Glutamatergic neuron (in vitro differentiated cells): ENCODE data around the gene SH3BP5L. TPM values are rescaled to one million over a fixed set of nuclear protein-coding genes. Genes with fewer than 3 reads are reported as not detected.

Experiments used
- DNase-seq: peaks from one replicate; pipeline ENCODE4 v3.0.0; 2022
- H3K27ac Mint-ChIP-seq: one replicate; pipeline ENCODE4 v1.8.0; 2020; ENCODE audit warnings: mild to moderate bottlenecking, mixed read lengths, inconsistent platforms; ENCODE audit not compliant: unreplicated experiment
- H3K27me3 Mint-ChIP-seq: one replicate; pipeline ENCODE4 v1.8.0; 2020; ENCODE audit warnings: mild to moderate bottlenecking, moderate library complexity, mixed read lengths, inconsistent platforms; ENCODE audit not compliant: unreplicated experiment
- H3K36me3 Mint-ChIP-seq: one replicate; pipeline ENCODE4 v1.8.0; 2020; ENCODE audit warnings: mild to moderate bottlenecking, mixed read lengths, inconsistent platforms; ENCODE audit not compliant: unreplicated experiment
- H3K4me1 Mint-ChIP-seq: one replicate; pipeline ENCODE4 v1.8.0; 2020; ENCODE audit warnings: mild to moderate bottlenecking, low read depth, mixed read lengths, inconsistent platforms; ENCODE audit not compliant: unreplicated experiment
- H3K4me3 Mint-ChIP-seq: one replicate; pipeline ENCODE4 v1.8.0; 2020; ENCODE audit warnings: mild to moderate bottlenecking, mixed read lengths, inconsistent platforms; ENCODE audit not compliant: unreplicated experiment
- H3K9me3 Mint-ChIP-seq: one replicate; pipeline ENCODE4 v1.8.0; 2020; ENCODE audit warnings: mild to moderate bottlenecking, moderate library complexity, mixed read lengths, inconsistent platforms; ENCODE audit not compliant: unreplicated experiment
- total RNA-seq: library from RNA; stranded (reverse); fragmentation: NEBNext Ultra II Directional; extraction: Animal tissue kit (Norgen Biotek cat#: 25700); gene quantifications from one replicate; pipeline ENCODE4 v1.2.1, GENCODE V29; 2021; ENCODE audit not compliant: unreplicated experiment
- TF ChIP-seq, protein P1 (sequence below): fragments of 200-600 bp; sonication (generic); IDR thresholded peaks from one replicate; pipeline ENCODE4 v1.5.0; 2021; ENCODE audit not compliant: partially characterized antibody, unreplicated experiment

SH3BP5L gene
- total RNA-seq, 1 donor from 2014 or later = 74.0 TPM

DNA sequence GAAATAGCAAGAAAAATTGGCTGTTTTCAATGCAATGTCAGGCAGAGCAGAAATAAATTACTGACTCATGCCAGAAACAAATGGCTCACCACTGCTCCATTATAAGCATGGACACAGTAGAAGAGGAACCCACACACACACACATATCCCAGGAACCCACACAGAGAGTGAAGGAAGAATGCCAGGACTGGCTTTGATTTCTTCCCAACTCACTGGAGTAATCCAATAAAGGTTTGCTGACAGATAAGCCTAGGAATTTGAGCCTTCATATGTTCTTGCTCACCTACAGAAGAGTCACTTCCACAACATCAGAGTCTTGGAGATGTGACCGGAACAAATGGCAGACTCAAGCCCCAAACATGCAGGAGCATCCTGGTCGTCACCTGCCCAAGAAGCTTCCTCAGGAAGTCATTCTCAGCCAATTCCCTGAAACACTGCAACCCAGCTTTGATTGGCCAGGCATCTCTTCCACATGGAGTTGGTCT lies 2.2 kb downstream of the SH3BP5L start:
- H3K27ac Mint-ChIP-seq = peak overlapping the region; percentile 98
- peaks cover 6% of the 10 kb centered on the region for H3K9me3 Mint-ChIP-seq
- no peak for DNase-seq
- H3K4me1 Mint-ChIP-seq = peaks cover 31% of the 10 kb centered on the region
- peaks cover 10% of the 10 kb centered on the region for H3K36me3 Mint-ChIP-seq
- peak overlapping the region; percentile 94 for H3K4me3 Mint-ChIP-seq
- TF ChIP-seq, protein P1, sequence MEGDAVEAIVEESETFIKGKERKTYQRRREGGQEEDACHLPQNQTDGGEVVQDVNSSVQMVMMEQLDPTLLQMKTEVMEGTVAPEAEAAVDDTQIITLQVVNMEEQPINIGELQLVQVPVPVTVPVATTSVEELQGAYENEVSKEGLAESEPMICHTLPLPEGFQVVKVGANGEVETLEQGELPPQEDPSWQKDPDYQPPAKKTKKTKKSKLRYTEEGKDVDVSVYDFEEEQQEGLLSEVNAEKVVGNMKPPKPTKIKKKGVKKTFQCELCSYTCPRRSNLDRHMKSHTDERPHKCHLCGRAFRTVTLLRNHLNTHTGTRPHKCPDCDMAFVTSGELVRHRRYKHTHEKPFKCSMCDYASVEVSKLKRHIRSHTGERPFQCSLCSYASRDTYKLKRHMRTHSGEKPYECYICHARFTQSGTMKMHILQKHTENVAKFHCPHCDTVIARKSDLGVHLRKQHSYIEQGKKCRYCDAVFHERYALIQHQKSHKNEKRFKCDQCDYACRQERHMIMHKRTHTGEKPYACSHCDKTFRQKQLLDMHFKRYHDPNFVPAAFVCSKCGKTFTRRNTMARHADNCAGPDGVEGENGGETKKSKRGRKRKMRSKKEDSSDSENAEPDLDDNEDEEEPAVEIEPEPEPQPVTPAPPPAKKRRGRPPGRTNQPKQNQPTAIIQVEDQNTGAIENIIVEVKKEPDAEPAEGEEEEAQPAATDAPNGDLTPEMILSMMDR = no peak
- H3K27me3 Mint-ChIP-seq = peaks cover 11% of the 10 kb centered on the region

DNA sequence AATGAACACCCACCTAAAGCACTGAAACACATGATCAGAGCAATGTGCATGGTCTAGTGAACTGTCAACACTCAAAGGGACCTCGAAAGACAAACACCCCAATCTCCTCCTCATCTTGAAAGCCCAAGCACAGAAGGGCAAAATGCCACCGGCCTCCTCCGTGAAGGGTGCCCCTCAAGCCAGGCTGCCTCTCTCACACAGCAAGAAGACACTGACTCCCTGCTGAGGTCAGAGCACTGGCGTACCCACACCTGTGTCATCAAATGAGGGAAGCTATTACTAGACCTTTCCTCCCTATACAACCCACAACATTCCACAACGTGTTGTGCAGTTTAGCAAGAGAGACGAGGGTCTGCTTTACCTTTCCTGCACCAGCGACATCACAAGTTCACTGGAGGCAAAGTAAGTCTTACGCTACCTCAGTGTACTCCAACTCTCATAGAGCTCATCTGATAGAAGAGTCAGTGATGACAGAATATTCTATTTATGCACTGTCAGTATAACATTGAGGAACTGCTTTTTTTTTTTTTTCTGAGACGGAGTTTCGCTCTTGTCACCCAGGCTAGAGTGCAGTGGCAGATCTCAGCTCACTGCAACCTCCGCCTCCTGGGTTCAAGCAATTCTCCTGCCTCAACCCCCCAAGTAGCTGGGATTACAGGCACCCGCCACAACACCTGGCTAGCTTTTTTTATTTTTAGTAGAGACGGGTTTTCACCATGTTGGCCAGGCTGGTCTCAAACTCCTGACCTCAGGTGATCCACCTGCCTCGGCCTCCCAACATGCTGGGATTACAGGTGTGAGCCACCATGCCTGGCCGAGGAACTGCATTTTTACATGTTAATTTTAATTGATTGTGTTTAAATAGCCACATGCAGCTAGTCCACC lies 3.3 kb downstream of the SH3BP5L start:
- Mint-ChIP-seq H3K4me3 (peak overlapping the region; percentile 94), H3K27ac (no peak overlapping the region), H3K36me3 (peaks cover 10% of the 10 kb centered on the region), H3K9me3 (peaks cover 6% of the 10 kb centered on the region), H3K27me3 (peaks cover 11% of the 10 kb centered on the region), H3K4me1 (peaks cover 31% of the 10 kb centered on the region)
- TF ChIP-seq, protein P1 = no peak
- no peak for DNase-seq

DNA sequence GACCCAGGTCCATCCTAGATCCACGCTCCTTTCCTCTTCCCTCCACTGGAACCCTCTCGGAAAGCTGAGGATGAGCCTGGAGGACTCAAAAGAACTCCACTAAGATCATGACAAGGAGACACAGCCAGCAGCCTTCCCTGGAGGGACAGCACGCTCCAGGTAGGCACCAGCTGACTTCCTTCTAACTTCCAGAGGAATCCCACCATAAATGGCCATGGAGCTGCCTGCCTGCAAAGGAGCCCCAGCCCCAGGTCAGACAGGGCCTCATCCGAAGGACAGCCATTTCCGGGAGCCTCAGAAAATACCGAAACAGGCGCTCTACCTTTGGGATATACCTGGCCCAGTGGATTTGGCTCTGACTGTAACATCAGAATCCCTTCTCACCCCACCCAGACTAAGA lies 4.1 kb downstream of the SH3BP5L start:
- Mint-ChIP-seq H3K4me1 (peaks cover 29% of the 10 kb centered on the region), H3K4me3 (no peak overlapping the region), H3K27me3 (peaks cover 9% of the 10 kb centered on the region), H3K27ac (no peak overlapping the region), H3K9me3 (peaks cover 6% of the 10 kb centered on the region), H3K36me3 (peaks cover 10% of the 10 kb centered on the region)
- DNase-seq = no peak
- TF ChIP-seq, protein P1 = no peak

DNA sequence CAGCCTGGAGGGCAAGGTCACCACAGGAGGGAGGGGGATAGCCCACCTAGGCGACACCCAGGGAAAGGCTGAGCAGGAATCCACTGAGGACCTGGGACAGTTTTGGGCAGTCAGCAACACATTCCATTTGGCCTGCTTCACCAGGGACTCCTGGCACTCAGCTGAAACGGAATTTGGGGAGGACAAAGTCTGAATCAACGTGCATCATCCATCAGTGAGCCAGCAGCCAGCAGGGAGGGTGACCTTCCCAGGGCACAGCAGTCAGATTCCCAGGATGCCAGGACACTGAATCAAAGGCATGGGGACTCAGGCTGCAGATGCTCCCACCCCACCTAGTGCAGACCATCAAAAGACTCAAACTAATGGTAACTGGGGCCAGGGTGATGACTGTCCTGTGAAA lies 4.6 kb downstream of the SH3BP5L start:
- H3K36me3 Mint-ChIP-seq = peaks cover 10% of the 10 kb centered on the region

More for the DNA sequence above, 4.6 kb downstream of the SH3BP5L start:
- H3K4me3 Mint-ChIP-seq = peak overlapping the region; percentile 45
- peaks cover 9% of the 10 kb centered on the region for H3K27me3 Mint-ChIP-seq
- TF ChIP-seq, protein P1 = no peak
- no peak overlapping the region for H3K27ac Mint-ChIP-seq
- H3K4me1 Mint-ChIP-seq = peaks cover 28% of the 10 kb centered on the region
- no peak for DNase-seq
- peaks cover 6% of the 10 kb centered on the region for H3K9me3 Mint-ChIP-seq
